Psoas muscle (tissue), 8 donors: ENCODE measurements around the gene FAM163B. TPM values are rescaled to one million over a fixed set of nuclear protein-coding genes. Genes with fewer than 3 reads are reported as not detected.

Source experiments
- ATAC-seq, 4 donors: fragments of 200-7000 bp; cut with Tn5 transposase; one replicate each; pipeline ENCODE4 v1.9.1; 2020; ENCODE audit warnings: moderate library complexity in 3 of 4, mild to moderate bottlenecking in 2 of 4
- DNase-seq, 2 donors: peaks; one replicate each; pipeline ENCODE4 v3.0.0-alpha.2; 2020
- H3K27ac ChIP-seq: fragments of 200-600 bp; one replicate; pipeline ENCODE4 v1.8.0; 2022
- H3K27me3 ChIP-seq, 3 donors: fragments of 200-600 bp in 1 of 3; one replicate each; pipeline versions ENCODE4 v1.6.1 to v1.8.0; 2013 to 2022; ENCODE audit warnings: low read length in 2 of 3, mild to moderate bottlenecking in 2 of 3, moderate library complexity in 1 of 3; ENCODE audit not compliant: insufficient read depth in 3 of 3
- H3K36me3 ChIP-seq, 2 donors: fragments of 200-600 bp in 1 of 2; one replicate each; pipeline versions ENCODE4 v1.6.1 to v1.8.0; 2013 to 2022; ENCODE audit warnings: low read depth in 1 of 2, mild to moderate bottlenecking in 1 of 2, moderate library complexity in 1 of 2; ENCODE audit not compliant: insufficient read depth in 1 of 2
- H3K4me1 ChIP-seq: fragments of 200-600 bp; one replicate; pipeline ENCODE4 v1.8.0; 2022
- H3K4me3 ChIP-seq: fragments of 200-600 bp; one replicate; pipeline ENCODE4 v1.8.0; 2022; ENCODE audit warnings: mild to moderate bottlenecking
- H3K9me3 ChIP-seq: fragments of 200-600 bp; one replicate; pipeline ENCODE4 v1.8.0; 2022
- whole genome bisulfite sequencing, 3 donors: extraction: QIAGEN DNeasy Blood & Tissue Kit; methylation state at CpG; one replicate each; pipeline versions ENCODE4 v1.1.6 to v1.1.7; 2013; 5-methylcytosine and 5-hydroxymethylcytosine counted together
- intact Hi-C, 2 donors: fragments of 100-400 bp; cut with DNase I; formaldehyde crosslinking; loops; one replicate each; pipeline versions ENCODE4 v1.11.0 to v1.14.2; 2022
- polyA plus RNA-seq, 3 donors: library from polyadenylated mRNA; stranded (reverse); fragments of 200-250 nt; gene quantifications; one replicate each; pipeline ENCODE4 v1.2.3, GENCODE V29; 2013
- total RNA-seq, 4 donors: library from RNA; stranded (reverse); fragmentation: NEBNext Ultra II Directional in 2 of 4; extraction: Animal tissue kit (Norgen Biotek cat#: 25700) in 2 of 4; gene quantifications; one replicate each; pipeline versions ENCODE4 v1.2.1 to v1.2.4, GENCODE V29; 2021 to 2023
- TF ChIP-seq, protein P1 (sequence below): fragments of 200-600 bp; IDR thresholded peaks from one replicate; pipeline ENCODE4 v1.8.0; 2022; ENCODE audit warnings: antibody characterized with exemption
- donor health status: healthy with polysubstance abuse.
- donor health status: DM: no; HTN: no; CAD: no; lungs with moderate emphysema.
- donor health status: Bipolar disorder and iron deficiency.
- donor health status: healthy.
- donor health status: DM: yes; HTN: yes; CAD: no.
- donor health status: DM: no; HTN: no; CAD: no.
- donor health status: DM: no; HTN: no; CAD: no.
- donor health status: DM: yes; HTN: yes; CAD: no.

Gene FAM163B
- total and polyA plus RNA-seq, 7 donors = not detected

GRCh38 chr9:133535306-133535877 is 73.8 kb downstream of the FAM163B start:
- Histone ChIP-seq H3K27ac (no peak overlapping the region), H3K4me1 (peaks cover 6% of the 10 kb centered on the region), H3K9me3 (no peaks in the 10 kb centered on the region), H3K4me3 (peak overlapping the region; percentile 47), H3K27me3 (peaks cover 0 to 63% (median 0%) of the 10 kb centered on the region in 3 donors), H3K36me3 (no peaks in the 10 kb centered on the region)
- DNase-seq (no peak), ATAC-seq (no peak)
- 41 to 60% (median 50%) methylated on average over 11 to 13 of the region's 13 CpGs for WGBS, 3 donors
- TF ChIP-seq, protein P1, sequence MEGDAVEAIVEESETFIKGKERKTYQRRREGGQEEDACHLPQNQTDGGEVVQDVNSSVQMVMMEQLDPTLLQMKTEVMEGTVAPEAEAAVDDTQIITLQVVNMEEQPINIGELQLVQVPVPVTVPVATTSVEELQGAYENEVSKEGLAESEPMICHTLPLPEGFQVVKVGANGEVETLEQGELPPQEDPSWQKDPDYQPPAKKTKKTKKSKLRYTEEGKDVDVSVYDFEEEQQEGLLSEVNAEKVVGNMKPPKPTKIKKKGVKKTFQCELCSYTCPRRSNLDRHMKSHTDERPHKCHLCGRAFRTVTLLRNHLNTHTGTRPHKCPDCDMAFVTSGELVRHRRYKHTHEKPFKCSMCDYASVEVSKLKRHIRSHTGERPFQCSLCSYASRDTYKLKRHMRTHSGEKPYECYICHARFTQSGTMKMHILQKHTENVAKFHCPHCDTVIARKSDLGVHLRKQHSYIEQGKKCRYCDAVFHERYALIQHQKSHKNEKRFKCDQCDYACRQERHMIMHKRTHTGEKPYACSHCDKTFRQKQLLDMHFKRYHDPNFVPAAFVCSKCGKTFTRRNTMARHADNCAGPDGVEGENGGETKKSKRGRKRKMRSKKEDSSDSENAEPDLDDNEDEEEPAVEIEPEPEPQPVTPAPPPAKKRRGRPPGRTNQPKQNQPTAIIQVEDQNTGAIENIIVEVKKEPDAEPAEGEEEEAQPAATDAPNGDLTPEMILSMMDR = no peak
- intact Hi-C loops = loop anchor here in 1 of 2 donors (10.0 kb wide), 1 partner anchor 189 kb away; no protein-coding TSS in a partner anchor

DNA sequence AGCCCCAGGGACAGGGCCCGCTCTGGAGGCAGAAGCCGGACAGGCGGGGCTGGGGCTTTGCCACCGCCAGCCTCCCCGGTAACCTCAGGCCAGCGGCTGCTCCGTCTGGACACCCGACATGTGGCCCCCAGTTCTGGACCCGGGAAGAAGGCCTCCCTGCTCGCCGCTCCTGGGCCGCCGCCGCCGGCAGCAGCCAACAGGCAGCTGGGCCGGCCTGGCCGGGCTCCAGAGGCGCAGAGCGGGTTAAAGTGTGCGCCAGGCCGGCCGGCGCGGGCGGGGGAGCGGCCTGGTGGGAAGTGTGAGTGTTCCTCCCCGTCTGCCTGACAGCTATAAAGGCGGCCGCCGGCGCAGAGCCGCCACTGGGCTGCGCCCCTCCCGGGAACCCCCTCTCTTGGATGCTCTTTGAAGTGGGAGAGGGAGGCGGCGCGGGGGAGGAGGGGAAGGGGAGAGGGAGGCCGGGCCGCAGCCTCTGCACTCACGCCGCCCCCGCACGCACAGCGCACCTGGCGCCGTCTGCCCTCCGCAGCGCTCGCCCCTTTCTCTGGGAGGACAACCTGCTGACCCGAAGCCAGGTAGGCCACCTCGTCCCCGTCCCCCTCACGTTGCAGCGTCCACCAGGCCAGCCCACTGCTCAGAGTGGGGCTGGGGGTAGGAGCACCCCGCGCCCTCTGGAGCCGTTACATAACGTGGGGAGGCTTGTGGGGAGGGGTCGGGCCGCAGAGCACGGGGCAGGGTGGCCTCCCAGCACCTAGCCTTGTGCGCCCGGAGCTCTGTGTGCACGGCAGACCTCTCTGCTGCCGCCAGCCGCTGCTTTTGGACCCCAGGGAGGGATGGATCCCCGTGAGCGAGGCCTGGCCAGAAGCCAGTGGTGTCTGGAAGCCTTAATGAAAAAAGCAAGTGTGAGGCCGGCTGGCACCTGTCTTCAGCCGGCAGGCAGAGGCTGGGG is 74.6 kb downstream of the FAM163B start, which contains the start of gene ADAMTSL2:
ADAMTSL2 (plus strand) TSS at position 359 of the 946 bp plus-strand sequence. CDS start 2,009 bp downstream, outside the sequence.
- TF ChIP-seq, protein P1 = no peak
- peak; percentile 62 to 78 (median 68) for ATAC-seq
- Histone ChIP-seq H3K4me1 (peaks cover 6% of the 10 kb centered on the region), H3K4me3 (peak within 1 kb of the TSS; percentile 47), H3K36me3 (no peaks in the 10 kb centered on the region), H3K9me3 (no peaks in the 10 kb centered on the region), H3K27ac (no peak within 1 kb of the TSS), H3K27me3 (peaks cover 0 to 64% (median 0%) of the 10 kb centered on the region in 3 donors)
- 2 to 3% (median 2%) methylated on average over 51 to 70 of the region's 70 CpGs for WGBS, 3 donors
- DNase-seq = peak; percentile 75 to 82
- intact Hi-C loops = loop anchor here (5.0 to 10.0 kb wide), 3 partner anchors 190 to 208 kb away; no protein-coding TSS in a partner anchor

- TF ChIP-seq, protein P1 = no peak
- intact Hi-C loops = loop anchor here (5.0 to 10.0 kb wide), 3 partner anchors 191 to 208 kb away; no protein-coding TSS in a partner anchor
These were observed 75.3 kb downstream of the FAM163B start for GRCh38 chr9:133533857-133534256.

GRCh38 chr9:133532937-133533668 is 76.1 kb downstream of the FAM163B start:
- DNase-seq = peak; percentile 68 to 83
- Histone ChIP-seq H3K36me3 (no peaks in the 10 kb centered on the region), H3K27me3 (peaks cover 0 to 67% (median 8%) of the 10 kb centered on the region in 3 donors), H3K4me3 (no peak overlapping the region), H3K4me1 (peaks cover 8% of the 10 kb centered on the region), H3K27ac (no peak overlapping the region), H3K9me3 (no peaks in the 10 kb centered on the region)
- 50 to 53% (median 52%) methylated on average over 20 of the region's 20 CpGs for WGBS, 3 donors
- peak; percentile 38 to 62 (median 46) for ATAC-seq
- TF ChIP-seq, protein P1 = peak; percentile 27
- intact Hi-C loops = loop anchor here (5.0 to 10.0 kb wide), 3 partner anchors 192 to 209 kb away; no protein-coding TSS in a partner anchor

More at GRCh38 chr9:133533857-133534256, 75.3 kb downstream of the FAM163B start:
- Histone ChIP-seq H3K36me3 (no peaks in the 10 kb centered on the region), H3K27ac (no peak overlapping the region), H3K9me3 (no peaks in the 10 kb centered on the region), H3K4me3 (peak overlapping the region; percentile 47), H3K4me1 (peaks cover 3% of the 10 kb centered on the region), H3K27me3 (peaks cover 0 to 67% (median 2%) of the 10 kb centered on the region in 3 donors)
- 31 to 44% (median 33%) methylated on average over 8 to 9 of the region's 9 CpGs for WGBS, 3 donors
- peak in 1 of 2 donors; percentile 67 for DNase-seq
- peak; percentile 7 to 27 (median 22) for ATAC-seq
